HG02798 (cell line): ENCODE data around the gene LMAN1L.
A peak's percentile ranks its signal among the peaks of the same experiment; 100 is the strongest.

ENCODE experiments used
- ATAC-seq: cut with Tn5 transposase; IDR thresholded peaks from one replicate; pipeline ENCODE4 v1.9.1; 2021; ENCODE audit warnings: mild to moderate bottlenecking; ENCODE audit not compliant: unreplicated experiment, poor library complexity

Gene LMAN1L

GRCh38 chr15:74812533-74812932 is at the start of gene LMAN1L:
Gene LMAN1L (plus strand): TSS chr15:74812835. CDS start chr15:74812855, 20 bp downstream.
- no peak for ATAC-seq

- ATAC-seq: no peak
These were observed 49.2 kb upstream of the LMAN1L start for GRCh38 chr15:74763416-74763815.

DNA sequence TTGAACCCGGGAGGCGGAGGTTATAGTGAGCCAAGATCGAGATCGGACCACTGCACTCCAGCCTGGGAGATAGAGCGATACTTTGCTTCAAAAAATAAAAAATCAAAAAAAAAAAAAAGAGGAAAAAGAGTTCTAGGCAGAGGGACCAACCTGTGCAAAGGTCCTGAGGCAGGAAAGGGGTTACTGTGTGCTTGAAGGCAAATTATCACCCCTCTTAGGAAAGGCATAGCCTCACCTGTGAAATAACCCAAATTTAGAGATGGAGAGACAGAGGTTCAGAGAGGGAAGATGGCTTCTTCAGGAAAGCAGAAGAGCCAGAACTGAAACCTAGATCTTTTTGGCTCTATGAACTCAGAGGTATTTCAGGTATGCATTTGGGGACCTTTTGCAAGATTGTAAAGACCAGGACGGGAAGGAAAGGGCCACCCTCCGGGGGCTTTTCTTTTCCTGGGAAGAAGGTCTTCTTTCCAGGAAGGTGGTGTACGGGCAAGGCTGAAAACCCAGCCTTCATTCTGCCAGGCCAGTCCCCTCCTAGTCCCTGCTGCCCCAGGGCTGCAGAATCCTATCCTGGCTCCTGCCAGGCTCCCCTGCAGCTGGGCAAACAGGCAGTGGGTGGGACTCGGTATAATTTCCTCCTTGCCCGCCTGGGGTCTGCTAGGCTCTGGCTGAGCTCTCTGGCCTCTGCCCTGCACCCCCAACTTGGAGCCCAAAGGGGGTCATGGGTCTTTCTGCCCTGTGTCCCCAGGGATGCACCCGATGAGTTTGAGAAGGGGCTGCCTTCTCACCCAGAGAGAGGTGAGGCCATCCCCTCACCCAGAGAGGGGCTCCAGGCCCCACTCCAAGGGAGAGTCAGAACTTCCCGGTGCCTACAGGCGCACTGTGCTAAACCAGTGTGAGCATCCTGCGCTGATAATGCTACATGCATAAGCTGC is 45.2 kb upstream of the LMAN1L start:
- ATAC-seq: no peak

- ATAC-seq: no peak
These were observed 44.4 kb upstream of the LMAN1L start for GRCh38 chr15:74768099-74768770.

DNA sequence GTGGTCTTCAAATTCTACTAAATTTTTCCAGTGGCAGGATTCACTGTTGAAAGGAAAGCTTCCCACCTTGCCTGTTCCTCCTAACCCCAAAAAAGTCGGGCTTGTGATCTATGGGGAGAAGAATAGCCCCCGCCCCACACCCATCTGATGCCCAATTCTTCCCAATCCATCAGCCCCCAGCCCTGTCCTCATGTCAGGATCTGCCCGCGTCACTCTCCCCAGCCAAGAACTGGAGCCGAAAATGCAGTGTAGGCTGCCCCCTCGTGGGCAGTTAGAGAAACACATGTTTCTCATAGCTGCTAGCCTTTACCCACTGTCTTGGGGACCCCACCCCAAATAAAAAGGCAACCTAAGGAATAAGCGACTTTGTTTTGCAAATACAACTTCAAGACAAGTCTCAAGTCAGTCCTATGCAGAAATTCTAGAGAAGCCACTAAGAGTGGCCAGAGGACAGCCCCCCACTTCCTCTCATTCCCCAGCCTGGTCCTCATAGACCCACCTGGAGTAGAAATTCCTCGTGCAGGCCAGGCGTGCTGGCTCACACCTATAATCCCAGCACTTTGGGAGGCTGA is 43.8 kb upstream of the LMAN1L start:
- ATAC-seq: no peak

GRCh38 chr15:74769463-74770025 is 43.1 kb upstream of the LMAN1L start:
- ATAC-seq: no peak

DNA sequence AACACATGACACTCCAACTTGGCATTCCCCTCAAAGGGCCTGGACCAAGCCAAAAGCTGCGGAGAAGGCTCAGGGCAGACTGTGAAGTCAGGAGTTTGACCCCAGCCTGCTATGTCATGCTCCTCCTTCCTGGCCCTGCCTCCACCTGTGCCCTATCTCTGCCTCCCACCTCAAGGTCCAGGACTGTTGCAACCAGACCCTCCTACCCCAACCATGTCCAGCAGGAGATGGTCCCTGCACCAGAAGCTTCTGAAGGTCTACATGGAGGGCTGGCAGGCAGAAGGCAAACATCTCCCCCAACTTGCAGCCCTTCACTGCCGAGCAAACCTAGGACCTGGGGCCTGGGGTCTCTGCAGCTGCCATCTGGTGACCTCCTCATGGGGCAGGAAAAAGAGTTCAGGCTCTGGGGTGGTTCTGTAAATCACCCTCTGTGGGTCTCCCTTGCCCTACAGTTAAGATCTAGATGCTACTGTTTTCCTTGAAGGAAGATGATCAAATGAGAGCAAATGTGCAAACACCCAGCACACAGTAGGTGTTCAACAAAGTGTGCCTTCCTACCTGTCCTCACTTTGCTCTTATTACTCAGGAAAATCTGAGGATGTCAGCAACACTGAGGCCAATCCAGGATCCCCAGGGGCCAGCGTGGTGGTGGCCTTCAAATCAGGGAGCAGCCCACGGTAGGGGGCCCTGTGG is 42.3 kb upstream of the LMAN1L start:
- no peak for ATAC-seq

DNA sequence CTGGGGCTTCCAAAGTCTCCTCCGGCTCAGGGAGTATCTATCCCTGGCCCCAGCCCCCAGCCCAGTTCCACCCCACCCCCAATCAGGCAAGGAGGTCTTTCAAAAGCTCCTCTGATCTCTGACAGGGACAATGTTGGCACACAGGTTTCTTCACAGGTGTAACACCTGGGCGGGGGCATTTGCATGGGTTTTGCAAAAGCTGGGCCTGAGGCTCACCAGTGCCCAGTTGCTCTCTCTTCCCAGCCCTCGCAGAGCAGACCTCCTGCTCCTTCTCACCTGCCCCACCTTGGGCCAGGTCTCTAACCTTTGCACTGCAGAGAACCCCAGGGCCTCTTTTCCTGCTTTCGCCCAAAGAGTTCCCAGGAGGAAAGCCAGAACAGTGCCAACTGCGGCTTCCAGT is 39.3 kb upstream of the LMAN1L start:
- no peak for ATAC-seq

DNA sequence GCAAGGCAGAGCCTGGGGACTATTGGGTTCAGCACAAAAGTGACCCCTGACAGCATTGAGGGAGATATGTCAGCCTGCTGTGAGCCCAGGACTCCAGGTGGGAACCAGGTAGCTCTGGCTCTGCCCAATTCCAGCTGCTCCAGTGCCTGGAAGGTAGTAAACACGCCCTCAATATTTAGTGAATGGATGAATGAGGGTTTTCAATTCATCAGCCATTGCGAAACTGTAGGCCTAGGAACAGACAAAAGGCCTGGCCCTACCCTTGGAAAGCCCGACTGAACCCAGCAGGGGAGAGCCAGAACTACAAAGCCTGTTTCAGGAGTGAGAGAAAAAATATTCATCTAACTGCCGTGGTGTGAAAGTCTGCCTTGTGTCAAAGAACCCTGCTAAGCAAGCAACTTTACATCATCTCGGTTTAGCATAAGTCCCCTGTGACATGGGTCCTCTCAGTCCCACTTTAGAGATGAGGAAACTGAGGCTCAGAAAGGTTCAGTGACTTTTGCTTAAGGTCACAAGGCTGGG is 38.8 kb upstream of the LMAN1L start:
- ATAC-seq: no peak

- ATAC-seq: no peak
These were observed 37.5 kb upstream of the LMAN1L start for GRCh38 chr15:74775132-74775562.

DNA sequence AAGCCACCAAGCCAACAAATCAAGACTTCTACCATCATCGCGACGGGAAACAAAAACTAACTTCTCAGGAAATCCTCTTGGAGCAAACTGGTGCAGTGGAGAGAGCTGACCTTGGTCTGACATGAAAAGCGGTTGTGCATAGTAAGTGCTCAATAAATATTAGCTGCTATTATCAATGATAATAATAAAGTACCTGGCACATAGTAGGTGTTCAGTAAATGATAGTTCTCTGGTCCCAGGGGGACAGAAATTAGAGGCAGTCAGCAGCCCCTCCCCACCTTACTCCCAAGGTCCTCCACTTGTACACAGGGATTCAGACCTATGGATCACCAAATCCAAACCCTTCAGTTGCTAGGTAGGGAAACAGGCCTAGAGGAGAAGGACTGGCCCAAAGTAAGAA is 36.7 kb upstream of the LMAN1L start:
- no peak for ATAC-seq

GRCh38 chr15:74776821-74777768 is 35.5 kb upstream of the LMAN1L start:
- peak; percentile 28 for ATAC-seq

- ATAC-seq: no peak
These were observed 34.7 kb upstream of the LMAN1L start for GRCh38 chr15:74777769-74778598.

DNA sequence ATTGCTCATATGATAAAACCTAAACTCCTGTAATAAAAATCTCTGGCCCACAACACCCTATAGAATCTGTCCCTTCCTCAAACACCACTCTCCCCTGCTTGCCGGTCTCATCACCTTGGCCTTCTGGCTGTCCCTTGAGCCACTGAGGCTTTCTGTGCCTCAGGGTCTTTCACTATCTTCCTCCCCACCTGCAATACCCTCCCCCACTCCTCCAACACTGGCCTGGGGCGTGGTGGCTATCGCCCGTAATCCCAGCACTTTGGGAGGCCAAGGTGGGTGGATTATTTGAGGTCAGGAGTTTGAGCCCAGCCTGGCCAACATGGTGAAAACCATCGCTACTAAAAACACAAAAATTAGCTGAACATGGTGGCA is 34.0 kb upstream of the LMAN1L start:
- no peak for ATAC-seq

- ATAC-seq: no peak
These were observed 33.4 kb upstream of the LMAN1L start for GRCh38 chr15:74779162-74779648.

DNA sequence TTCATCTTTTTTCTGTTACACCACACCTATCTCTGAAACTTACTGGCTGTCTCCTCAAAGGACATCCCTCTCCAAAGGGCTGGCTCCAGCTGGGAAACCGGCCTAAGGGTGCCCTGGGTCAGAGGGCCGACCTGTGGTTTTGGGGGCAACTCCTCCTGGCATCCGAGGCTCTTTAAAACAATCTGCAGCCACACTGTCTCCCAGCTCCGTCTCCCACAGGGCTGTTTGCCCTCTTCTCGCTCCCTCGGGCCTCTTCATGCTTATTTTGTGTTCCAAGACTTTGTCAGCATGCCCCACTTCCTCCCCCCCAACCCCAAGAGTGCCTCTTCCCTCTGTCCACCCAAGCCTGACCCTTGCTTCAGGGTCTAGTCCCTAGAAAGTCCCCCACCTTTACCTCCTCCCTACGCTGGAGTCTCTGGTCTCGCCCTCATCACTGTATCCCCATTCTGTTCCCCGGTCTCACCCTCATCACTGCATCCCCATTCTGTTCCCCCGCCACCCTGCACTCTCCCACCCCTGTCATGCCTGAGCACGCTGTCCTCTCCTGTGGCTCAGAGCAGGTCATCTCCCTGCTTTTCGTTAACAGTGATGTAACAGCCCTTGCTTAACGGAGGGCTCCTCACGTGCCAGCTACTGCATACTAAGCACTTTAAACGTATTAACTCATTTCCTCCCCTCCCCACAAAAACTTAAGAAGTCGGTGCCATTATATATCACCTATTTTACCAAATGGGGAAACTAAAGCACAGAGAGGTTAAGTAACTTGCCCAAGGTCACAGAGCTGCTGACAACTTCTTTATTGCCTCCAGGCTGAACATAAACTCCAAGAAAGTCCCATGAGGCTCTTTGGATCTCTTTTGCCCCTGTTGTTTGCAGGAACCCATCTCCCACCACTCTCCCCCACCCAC is 31.9 kb upstream of the LMAN1L start:
- no peak for ATAC-seq
